DMS153 (cell line): ENCODE results near the gene CSGALNACT2.
A peak's percentile ranks its signal among the peaks of the same experiment; 100 is the strongest.

ENCODE experiments used
- DNase-seq: peaks from one replicate; lab custom pipeline; 2025; lab: John Stamatoyannopoulos, UW

CSGALNACT2 gene

DNA sequence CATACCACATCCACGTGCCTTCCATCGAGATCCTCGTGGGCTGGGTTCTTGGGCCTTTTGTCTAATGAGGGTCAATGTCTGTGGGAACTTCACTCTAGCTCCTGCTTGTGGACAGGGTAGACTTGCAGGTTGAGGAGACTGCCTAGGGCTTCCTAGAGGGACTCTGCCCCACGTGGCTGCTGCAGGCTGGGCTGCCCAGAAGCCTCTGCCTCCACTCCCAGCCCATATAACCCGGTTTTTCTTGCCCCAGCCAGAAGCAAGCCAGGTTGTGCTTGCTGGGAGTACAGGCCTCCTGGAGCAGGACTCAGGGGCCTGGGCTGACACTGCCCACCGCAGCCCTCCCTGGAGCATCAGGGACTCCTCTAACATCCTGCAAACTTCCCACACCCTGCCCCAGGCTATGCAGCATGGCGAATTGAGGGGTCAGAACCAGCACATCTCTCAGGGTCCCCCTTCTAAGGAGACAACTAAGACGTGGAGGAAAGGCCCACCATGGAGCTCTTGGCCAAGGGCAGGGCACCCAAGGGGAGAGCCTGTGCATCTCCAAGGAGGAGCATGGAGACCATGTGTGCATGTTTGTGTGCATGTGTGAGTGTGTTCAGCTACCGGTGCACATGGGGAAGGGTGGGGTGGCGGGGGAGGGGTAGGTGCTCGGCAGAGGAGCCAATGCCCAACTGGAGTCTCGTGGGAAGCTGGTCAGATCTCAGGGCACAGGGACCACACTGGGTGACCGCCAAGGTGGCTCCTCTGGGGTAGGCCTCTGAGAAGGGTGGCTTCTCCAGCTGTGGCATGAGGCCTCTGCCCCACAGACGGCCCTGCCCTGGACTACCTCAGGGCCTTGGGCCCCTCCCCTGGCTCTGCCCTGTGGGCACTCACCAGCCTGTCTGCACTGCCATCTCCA, 66.0 kb downstream of the CSGALNACT2 start:
- no peak for DNase-seq

DNA sequence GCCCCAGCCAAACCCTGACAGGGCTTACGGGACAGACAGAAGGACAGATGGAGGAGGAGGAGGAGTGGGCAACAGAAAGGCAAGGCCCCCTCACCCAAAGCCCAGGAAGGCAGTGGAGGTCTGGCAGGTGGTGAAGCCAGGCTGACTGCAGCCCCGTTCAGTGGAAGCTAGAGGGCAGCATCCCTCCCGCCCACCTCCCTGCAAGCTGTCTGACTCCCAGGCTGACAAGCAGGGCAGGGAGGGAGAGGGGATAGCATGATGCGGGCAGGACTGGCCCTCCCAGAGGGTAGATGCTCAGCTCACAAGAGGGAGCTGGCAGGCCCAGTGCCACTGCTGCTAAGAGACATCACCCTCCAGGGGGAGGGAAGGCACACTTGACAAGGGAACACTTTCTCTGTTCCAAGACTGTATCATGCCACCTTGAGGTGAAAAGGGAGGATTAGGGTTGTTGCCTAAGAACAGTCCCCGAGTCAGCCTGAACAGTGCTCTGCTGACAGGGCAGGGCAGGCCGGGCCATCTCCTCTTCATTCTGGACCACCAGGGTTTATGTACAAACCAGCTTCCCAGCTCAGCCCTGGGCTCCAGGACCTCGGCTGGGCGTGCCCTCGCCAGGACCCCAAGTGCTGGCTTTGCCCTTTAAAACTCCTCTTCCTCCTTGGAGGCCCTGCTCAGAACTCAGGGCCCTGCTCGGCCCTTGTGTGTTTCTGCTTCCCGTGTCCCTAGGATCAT, 66.9 kb downstream of the CSGALNACT2 start:
- peak; percentile 48 for DNase-seq

DNA sequence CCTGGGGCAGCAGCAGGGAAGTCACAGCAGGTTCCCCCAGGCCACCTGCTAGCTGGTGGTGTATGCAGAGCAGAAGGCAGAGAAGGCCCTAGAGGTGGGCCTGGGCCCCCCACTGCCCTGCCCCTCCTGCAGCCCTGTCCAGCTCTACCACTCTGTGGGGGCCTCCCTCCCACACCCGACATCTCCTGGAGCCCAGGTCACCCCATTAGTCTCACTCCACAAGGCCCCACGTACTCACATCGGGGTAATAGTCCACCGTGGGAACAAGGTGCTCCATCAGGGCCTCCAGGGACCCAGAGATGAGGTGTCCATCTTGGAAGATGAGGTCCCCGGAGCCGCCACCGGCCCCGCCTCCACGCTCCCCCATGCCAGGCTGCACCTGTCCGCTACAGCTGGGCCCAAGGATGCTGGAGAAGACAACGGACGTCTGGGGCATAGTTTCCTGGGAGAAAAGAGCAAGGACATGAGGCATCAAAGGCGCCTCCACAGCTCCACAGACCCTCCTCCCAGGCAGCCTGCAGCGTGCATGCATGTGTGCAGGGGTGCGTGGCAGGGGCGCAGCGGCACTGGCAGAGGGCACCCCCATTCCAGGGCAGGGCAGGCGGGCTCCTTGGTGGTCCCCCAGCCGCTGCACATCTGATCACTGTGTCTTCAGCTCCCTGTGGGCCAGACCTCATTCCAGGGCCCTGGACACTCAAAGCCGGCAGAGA, 67.6 kb downstream of the CSGALNACT2 start:
- DNase-seq, result no peak

DNA sequence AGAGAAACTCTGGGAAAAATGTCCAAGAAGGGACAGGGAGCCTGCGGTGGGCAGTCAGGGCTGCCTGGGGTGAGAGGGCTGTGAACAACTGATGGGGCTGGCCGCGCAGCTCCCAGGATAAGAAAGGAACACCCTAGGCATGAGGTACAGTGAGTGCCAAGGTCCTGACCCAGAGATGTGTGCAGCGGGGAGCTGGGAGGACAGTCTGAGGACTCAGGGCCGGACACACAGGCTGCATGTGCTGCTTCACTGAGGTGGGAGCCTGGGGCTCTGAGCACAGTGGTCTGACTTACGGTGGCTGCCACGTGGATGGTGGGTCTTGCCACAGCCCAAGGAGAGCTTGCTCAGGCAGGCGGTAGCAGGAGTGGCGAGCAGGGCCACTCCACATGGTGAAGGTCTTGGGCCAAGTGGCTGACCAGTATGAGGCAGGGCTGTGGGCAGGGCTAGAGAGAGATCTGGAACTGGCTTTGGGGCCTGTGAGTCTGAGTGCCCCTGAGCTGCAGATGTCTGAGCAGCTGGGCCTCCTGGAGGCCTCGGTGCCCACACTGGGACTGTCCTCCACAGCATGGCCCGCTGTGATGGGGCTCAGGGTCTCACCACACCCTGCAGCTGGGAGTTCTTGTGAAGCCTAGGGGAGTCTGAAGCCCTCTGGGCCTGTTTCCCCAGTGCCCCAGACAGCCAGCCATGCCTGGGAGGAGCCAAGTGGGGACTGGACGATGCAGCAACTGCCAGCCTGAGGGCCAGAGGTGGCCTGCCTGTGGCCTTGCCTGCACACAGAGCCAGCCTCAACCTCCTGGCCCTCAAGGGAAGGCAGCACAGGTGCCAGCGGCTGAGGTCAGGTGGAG, 68.4 kb downstream of the CSGALNACT2 start:
- no peak for DNase-seq

DNA sequence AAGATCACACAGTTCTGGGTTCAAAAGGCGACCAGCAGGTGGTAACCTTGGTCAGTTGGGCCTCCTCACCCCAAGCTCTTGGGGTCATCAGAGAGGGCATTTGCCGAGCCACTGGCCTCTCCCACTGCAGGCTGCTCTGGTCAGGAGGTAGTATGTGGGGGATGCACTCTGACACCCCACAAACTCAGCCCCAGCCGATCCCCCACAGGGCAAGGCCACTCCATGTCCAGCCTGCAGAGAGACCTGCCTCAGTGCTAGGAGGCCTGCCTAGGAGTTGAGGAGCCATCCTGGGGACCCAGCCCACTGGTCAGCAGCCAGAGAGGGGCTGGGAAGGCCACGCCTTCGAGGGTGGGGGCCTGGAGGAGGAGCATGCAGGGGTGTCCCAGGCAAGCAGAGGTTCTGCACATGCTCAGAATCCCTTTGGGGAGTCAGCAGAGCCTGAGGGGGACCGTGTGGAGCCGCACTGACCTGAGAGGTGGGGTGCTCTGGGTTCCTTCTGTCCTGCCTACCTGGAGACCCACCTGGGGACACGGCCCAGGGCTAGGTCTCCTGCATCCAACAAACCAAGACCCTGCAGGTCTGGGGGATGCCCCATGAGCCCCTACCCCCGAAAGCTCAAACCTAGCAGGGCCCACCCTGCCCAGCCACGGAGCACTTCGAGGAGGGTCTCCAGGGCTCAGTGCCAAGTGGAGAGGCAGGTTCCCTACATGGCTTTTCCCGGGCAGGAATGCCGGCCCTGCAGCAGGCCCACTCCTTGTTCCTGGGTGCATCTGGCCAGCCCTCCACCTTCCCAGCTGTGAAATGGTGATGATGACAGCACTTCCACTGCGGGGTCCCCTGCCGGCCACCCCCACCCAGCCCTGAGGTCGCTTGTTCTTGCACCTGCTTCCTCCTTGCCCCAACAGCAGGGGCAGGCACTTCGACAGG, 70.2 kb downstream of the CSGALNACT2 start:
- DNase-seq, result no peak

DNA sequence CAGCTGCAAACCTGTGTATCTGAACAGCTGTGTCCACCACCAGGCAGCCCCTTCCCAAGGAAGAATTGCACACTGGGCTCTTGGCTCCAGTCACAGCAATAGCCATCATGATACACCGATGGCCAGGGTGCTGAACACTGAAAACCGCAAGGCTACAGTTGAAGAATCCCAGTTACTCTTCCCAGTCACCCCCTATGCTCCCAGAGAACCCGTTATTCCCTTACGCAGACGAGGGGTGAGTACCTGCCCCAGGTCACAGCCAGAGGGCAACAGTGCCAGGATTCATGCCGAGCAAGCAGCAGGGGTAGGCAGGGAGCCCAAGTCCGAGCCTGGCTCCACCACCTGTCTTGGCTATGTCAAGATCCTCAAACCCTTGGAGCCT, 70.8 kb downstream of the CSGALNACT2 start:
- DNase-seq, result no peak

DNA sequence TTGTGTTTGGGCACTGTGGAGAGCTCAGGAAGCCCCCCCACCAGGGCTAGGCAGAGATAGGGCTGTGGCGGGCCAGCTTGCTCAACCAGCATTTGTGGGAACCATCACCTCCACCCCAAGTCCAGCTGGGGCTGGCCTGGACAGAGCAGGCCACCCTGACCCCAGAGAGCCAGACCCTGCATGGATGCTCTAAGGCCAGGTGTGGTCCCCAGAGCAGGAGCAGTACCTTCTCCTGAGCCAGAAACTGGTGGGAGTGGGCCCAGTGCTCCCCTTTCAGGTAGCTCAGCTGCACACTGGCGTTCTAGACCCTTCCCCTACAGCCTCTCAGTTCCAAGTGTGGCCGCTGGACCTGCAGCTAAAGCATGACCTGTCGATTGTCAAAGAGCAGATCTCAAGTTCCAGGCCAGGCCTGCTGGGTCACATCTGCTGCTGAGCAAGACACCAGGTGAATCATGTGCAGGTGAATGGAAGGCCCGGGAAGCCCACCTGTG, 71.5 kb downstream of the CSGALNACT2 start:
- no peak for DNase-seq

DNA sequence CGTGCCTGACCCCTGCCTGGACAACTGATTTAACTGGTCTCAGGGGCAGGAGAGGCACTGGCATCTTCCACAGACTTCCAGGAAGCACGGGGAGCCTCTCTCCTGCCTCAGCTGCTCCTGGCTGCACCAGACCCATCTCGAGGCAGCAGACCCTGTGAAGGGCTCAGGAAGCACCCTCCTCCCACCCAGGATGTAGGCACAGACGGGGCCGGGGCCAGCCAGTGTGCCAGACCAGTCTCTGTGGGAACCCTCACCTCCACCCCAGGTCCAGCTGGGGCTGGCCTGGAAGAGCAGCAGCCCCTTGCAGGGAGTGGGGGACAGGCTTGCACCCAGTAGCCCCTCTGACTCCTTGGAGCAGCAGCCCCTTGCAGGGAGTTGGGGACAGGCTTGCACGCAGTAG, 72.3 kb downstream of the CSGALNACT2 start:
- DNase-seq, result no peak

DNA sequence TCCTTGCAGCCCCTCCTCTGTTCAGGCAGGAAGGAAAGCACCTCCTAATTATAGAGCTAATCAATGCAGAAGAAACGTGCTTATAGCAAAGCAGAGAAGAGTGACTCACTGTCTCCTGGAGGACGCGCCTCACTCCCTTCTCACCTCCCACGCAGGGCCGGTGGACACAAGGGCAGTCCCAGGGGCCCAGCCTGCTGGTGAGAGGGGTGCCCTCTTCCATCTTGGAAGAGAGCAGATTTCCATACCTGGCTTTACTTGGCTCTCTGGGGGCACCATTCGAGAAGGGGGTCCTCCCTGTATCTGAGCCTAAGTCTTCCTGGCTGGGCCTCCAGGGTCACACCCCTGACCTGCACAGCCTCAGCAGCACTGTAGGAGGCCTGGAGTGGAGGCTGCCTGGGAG, 72.8 kb downstream of the CSGALNACT2 start:
- DNase-seq, result no peak

DNA sequence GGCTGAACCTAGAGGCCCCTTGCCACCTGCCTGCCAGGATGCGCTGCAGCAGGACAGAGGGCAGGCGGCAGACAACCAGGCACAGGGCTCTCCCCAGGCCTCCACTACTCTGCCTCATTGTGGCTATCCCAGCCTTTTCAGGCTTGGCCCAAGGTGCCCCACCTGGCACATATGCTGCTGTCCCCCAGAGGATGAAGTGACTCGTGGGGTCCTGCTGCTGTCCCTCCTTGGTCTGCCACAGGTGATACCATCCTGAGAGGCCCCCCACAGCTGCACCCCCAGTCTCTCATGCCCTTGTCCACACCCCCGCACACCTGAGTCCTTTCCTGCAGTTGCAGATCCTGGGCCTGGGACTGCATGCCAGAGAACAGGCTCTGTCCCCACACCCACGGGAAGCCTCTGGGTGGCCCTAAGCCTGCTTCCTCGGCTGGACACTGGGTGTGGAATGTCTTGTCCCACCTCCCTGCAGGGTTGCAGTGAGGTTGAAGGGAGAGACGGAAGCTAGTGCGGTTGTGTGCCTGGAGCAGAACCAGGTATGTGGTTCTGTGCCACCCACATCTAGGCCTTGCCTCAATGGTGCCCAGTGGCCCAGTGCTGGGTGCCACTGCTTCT, 73.3 kb downstream of the CSGALNACT2 start:
- no peak for DNase-seq

DNA sequence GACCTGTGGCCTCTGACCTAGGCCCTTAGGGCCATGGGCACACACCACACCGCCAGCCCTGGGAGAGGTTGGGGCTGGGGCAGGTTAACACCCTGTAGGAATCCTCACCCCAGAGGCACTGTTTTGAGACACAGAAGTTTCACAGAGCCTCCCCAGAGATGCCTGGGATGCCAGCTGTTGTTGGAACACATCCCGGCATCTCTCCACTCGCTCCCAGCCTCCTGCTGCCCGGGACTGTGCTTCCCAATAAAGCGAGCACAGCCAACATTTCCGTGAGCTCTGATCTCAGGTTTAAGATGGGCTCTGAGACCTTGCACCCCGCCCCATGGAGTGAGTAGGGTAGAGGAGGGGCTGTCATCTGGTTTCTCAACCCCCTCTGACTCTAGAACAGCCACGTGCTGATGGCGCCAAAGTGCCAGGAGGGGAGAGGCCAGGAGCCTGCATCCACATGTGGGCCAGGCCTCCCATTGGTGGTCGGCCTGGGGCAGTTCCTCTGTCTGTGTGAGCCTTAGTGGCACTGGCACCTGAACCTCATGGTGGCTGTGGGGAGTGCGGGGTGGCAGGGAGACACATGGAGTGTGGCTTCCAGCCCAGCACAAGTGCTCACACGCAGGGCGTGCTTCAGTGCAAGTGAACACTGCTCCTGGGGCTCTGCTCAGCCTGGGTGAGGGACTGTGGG, 73.9 kb downstream of the CSGALNACT2 start:
- no peak for DNase-seq

DNA sequence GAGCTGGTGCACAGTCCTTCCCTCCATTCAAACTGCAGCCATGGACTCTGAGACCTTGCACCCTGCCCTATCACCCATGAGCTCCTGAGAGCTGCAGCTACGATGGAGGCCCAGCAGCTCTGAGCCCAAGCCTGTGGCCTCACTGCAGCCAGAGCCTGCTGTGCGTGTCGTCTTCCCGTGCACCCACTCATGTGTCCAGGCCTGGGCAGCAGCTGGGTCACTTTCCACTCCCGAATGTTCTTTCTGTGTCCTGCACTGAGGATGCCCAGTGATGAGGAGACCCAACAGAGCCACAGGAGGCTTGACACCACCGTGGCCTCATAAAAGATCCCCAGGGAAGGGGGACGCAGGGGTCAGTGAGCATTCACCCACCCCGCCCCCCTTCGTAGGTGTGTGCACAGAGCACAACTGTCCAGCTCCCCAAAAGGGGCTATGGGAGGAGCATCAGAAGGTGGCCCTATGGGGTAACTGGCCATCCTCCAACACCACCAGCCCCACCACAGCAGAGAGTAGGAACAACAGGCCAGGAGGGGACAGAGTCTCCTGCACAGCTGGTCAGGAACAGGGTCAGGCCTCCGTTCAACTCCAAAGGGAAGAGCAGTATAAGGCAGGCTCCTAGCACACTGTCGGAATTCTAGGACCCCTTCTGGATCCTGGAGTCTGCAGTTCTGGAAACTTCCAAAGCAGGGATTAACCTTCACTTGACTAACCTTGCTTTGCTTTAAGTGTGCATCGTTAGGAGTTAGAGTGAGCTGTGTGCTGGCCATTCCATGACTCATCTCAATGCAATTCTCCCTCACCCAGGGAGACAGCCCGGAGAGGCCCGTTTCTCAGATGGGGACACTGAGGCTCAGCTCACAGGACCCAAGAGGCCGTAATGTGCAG, 76.1 kb downstream of the CSGALNACT2 start:
- no peak for DNase-seq

DNA sequence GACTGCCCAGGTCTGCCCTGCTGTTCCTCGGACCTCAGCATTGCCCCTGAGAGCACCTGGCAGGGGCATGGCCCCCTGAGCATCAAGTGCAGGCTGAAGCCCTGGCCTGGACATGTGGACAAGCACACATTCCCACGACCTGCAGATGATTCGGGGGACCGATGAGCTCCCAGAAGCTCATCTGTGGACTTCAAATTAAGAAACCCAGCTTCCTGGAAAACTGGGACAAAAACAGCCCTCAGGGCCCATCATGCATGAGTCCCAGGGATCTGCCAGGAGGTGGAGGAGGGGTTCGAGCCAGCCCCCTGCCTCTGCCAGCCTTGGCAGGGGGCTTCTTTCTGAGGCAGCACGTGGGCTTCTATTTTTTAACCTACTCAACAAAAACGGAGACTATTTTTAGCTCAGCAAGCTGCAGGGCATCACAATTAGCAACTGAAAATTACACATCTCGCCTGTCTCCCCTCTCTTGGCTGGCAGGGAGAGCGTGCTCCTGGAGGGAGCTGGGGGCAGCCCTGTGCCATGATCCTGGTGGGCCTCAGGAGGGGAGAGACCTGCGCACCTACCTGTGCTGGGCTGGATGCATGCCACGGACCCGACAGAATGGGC, 76.8 kb downstream of the CSGALNACT2 start:
- no peak for DNase-seq

DNA sequence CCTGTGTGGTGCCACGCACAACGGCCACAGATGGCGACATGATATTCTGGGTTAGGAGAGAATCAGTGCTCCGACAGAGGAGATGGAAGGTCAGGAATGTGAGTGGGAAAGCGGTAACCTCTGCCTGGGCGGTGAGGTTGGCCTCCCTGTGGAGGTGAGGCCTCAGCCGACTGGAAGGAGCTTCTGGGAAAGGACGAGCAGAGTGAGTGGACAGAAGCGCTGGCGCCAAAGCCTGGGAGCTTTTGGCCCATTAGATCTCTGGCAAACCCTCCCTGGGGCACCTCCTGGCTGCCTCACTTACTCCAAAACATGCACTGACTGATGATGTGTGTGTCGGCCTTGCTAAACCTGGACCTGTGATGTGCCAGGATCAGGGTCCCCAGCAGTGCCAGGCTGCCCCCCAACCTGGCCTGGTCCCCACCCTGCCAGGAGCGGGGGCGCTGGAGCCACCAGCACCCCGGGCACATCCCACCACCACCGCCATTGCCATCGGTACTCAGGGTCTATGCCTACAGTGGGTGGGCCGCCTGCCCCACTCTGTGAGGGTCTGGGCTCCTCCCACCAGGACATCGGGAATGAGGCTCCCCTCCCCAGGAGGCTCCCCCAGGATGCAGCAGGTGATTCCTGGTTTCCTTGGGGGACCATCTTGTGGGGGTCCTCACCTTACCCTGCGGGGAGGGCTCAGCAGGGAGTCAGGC, 77.7 kb downstream of the CSGALNACT2 start:
- DNase-seq, result no peak

DNA sequence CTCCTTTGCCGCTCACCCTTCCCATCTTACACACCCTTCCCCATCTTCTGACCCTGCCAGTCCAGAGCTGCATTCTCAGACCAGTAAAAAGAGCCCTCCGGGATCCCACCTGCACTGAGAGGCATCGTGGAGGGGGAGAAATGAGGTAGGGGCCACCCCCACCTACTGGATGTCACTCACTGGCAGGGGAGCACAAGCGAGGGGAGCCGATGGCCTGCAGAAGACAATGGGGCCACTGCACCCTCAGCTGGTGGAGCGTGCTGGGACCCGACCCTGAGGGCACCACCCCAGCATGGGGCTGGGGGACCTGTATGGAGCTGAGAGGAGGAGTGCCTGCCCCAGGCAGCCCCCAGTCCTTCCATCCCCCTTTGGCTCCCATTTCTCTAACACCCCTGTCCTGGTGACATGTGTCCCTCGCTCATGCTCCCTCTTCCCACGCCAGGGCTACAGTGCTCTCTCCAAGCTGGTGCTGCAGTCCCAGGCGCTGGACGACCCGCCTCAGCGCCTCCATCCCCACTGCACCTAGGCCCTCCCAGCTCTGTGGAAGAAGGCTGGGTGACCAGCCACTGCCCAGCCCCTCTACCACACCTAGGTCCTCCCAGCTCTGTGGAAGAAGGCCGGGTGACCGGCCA, 78.8 kb downstream of the CSGALNACT2 start:
- DNase-seq, result no peak

DNA sequence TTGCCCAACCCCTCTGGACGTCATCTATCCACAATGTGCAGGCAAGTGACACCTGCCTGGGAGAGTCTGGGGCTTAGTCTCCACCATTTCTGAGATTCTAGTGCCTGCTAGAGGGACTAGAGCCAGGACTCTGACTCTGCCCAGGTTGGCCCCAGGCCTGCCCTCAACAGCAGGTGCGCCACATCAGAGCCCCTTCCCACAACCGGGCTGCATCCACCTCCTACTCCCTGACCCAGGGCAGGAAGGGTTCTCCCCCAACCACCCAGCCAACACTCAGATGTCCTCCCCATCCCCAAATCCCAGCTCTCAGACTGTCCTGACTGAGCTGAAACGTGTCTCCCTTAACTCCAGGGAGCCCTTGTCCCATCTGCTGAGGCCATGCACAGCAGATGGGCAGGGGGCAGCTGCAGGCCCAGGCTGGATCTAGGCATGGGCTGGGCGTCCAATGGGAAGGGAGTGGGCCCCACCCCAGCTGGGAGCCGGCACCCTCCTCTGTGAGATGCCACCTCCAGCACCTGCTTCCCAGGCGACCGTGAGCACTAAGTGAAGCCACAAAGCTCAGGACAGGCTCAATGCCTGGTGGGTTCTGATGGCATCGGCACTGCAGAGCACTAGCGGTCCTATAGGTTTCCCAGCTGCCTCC, 79.4 kb downstream of the CSGALNACT2 start:
- DNase-seq, result no peak
